ENCODE measurements around the gene VPS54. TPM values are rescaled to one million over a fixed set of nuclear protein-coding genes. Genes with fewer than 3 reads are reported as not detected.

Gene VPS54
- total RNA-seq, 2 donors from 2014 or later: 16.2 to 22.5 TPM

- Histone ChIP-seq H3K27ac (no peak overlapping the region), H3K9me3 (no peaks in the 10 kb centered on the region), H3K36me3 (peaks cover 8% of the 10 kb centered on the region), H3K9ac (ENCODE audit: low read depth in 2 of 2, low read length in 2 of 2) (no peak overlapping the region), H3K4me3 (no peak overlapping the region), H3K4me1 (no peaks in the 10 kb centered on the region), H3K27me3 (no peaks in the 10 kb centered on the region)
- no peak for TF ChIP-seq CTCF (IDR thresholded peaks at IDR 0.05)
- no peak for DNase-seq
- intact Hi-C loops (cut with DNase I): no loop called here
Observed at GRCh38 chr2:63882395-63883105, 136.7 kb downstream of the VPS54 start.

GRCh38 chr2:63881205-63881604, 138.0 kb downstream of the VPS54 start:
- Histone ChIP-seq H3K27me3 (no peaks in the 10 kb centered on the region), H3K4me1 (no peaks in the 10 kb centered on the region), H3K4me3 (no peak overlapping the region), H3K27ac (no peak overlapping the region), H3K36me3 (peaks cover 8% of the 10 kb centered on the region), H3K9me3 (no peaks in the 10 kb centered on the region), H3K9ac (ENCODE audit: low read depth in 2 of 2, low read length in 2 of 2) (no peak overlapping the region)
- TF ChIP-seq CTCF (IDR thresholded peaks at IDR 0.05): no peak
- intact Hi-C loops (cut with DNase I): no loop called here
- DNase-seq: no peak

- H3K36me3 ChIP-seq: peaks cover 8% of the 10 kb centered on the region
- no peak overlapping the region for H3K4me3 ChIP-seq
- H3K27ac ChIP-seq: no peak overlapping the region
- no peak for TF ChIP-seq CTCF (IDR thresholded peaks at IDR 0.05)
- no peak for DNase-seq
- intact Hi-C loops (cut with DNase I): no loop called here
- no peak overlapping the region for H3K9ac ChIP-seq (ENCODE audit: low read depth in 2 of 2, low read length in 2 of 2)
- H3K9me3 ChIP-seq: no peaks in the 10 kb centered on the region
- H3K4me1 ChIP-seq: no peaks in the 10 kb centered on the region
- no peaks in the 10 kb centered on the region for H3K27me3 ChIP-seq
Observed at GRCh38 chr2:63880625-63881024, 138.6 kb downstream of the VPS54 start.

GRCh38 chr2:63879876-63880433, 139.3 kb downstream of the VPS54 start:
- Histone ChIP-seq H3K36me3 (peaks cover 8% of the 10 kb centered on the region), H3K27ac (no peak overlapping the region), H3K27me3 (no peaks in the 10 kb centered on the region), H3K4me3 (no peak overlapping the region), H3K4me1 (no peaks in the 10 kb centered on the region), H3K9me3 (no peaks in the 10 kb centered on the region), H3K9ac (ENCODE audit: low read depth in 2 of 2, low read length in 2 of 2) (no peak overlapping the region)
- TF ChIP-seq CTCF (IDR thresholded peaks at IDR 0.05): no peak
- DNase-seq: no peak
- intact Hi-C loops (cut with DNase I): loop anchor here (10.0 kb wide), 1 partner anchor 285 kb away; no protein-coding TSS in a partner anchor

GRCh38 chr2:63878486-63878885, 140.7 kb downstream of the VPS54 start:
- Histone ChIP-seq H3K36me3 (peaks cover 3% of the 10 kb centered on the region), H3K9me3 (no peaks in the 10 kb centered on the region), H3K27me3 (no peaks in the 10 kb centered on the region), H3K9ac (ENCODE audit: low read depth in 2 of 2, low read length in 2 of 2) (no peak overlapping the region), H3K4me1 (no peaks in the 10 kb centered on the region), H3K27ac (no peak overlapping the region), H3K4me3 (no peak overlapping the region)
- TF ChIP-seq CTCF (IDR thresholded peaks at IDR 0.05): no peak
- no peak for DNase-seq
- intact Hi-C loops (cut with DNase I): loop anchor here (10.0 kb wide), 1 partner anchor 284 kb away; no protein-coding TSS in a partner anchor

Measured in colonic mucosa (tissue), 4 donors.